DOHH2 (cell line): ENCODE results near the gene C3AR1.

Experiments
- EZH2phosphoT487 ChIP-seq: fragments of 200-600 bp; sonication (generic); IDR thresholded peaks from 2 replicates; pipeline ENCODE4 v1.6.1; 2017; ENCODE audit warnings: borderline replicate concordance, mild to moderate bottlenecking, antibody characterized with exemption, low read length, moderate library complexity, mixed read lengths
- TF ChIP-seq, protein P1 (sequence below): fragments of 200-600 bp; sonication (generic); IDR thresholded peaks from one replicate; pipeline ENCODE4 v1.5.1; 2014; ENCODE audit warnings: antibody characterized with exemption, mild to moderate bottlenecking, low read depth, low read length; ENCODE audit not compliant: poor library complexity, severe bottlenecking

DNA sequence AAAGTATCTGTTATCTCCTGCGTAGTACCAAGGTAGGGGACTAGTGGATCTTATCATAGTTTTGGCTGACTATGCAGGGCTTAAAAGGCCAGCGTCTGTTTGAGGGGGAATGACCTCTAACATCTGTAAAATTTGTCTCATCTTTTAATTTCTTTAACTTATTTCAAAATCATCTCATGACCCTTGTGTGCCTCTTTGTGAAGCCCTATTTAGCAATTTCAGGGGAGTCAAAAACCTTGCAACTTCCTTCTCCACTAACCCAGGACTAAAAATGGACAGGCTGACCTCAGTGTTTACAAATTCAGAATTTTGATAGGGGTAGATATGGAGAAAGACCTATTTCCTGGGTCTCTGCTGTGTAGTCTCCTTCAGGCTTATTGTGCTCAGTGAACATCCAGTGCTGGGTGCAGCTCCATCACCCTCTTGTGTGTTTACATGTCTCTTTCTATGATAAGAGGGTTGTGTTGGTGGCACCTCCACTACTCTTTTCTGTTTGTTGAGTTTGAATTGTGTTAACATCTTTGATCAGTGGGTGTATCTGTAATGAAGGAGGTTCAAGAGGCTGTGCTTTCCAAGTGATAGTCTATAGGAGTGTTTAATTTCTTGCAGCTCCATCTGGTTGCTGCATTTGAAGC lies 30.2 kb upstream of the C3AR1 start:
- TF ChIP-seq, protein P1, sequence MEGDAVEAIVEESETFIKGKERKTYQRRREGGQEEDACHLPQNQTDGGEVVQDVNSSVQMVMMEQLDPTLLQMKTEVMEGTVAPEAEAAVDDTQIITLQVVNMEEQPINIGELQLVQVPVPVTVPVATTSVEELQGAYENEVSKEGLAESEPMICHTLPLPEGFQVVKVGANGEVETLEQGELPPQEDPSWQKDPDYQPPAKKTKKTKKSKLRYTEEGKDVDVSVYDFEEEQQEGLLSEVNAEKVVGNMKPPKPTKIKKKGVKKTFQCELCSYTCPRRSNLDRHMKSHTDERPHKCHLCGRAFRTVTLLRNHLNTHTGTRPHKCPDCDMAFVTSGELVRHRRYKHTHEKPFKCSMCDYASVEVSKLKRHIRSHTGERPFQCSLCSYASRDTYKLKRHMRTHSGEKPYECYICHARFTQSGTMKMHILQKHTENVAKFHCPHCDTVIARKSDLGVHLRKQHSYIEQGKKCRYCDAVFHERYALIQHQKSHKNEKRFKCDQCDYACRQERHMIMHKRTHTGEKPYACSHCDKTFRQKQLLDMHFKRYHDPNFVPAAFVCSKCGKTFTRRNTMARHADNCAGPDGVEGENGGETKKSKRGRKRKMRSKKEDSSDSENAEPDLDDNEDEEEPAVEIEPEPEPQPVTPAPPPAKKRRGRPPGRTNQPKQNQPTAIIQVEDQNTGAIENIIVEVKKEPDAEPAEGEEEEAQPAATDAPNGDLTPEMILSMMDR: no peak
- TF ChIP-seq EZH2phosphoT487: no peak
